Epithelial cell of esophagus (primary cell): ENCODE data around the gene CALML5.
A peak's percentile ranks its signal among the peaks of the same experiment; 100 is the strongest.

Experiments used
- DNase-seq: peaks from one replicate; pipeline ENCODE4 v3.0.0; 2010; ENCODE audit warnings: low read depth
- H3K4me3 ChIP-seq: 2 replicates; pipeline ENCODE4 v1.5.1; 2011; ENCODE audit warnings: mild to moderate bottlenecking, low read length, control low read depth
- CTCF ChIP-seq: IDR thresholded peaks from 2 replicates; pipeline ENCODE4 v1.5.1; 2011; ENCODE audit warnings: low read depth, mild to moderate bottlenecking, low read length, control low read depth, inconsistent platforms; ENCODE audit not compliant: insufficient read depth; ENCODE audit errors: missing control alignments

CALML5 gene

GRCh38 chr10:5488272-5489161, 10.9 kb downstream of the CALML5 start:
- no peak overlapping the region for H3K4me3 ChIP-seq
- no peak for TF ChIP-seq CTCF
- DNase-seq, result peak; percentile 97

GRCh38 chr10:5486853-5487235, 12.5 kb downstream of the CALML5 start:
- DNase-seq, result no peak
- TF ChIP-seq CTCF, result no peak
- H3K4me3 ChIP-seq, result no peak overlapping the region

GRCh38 chr10:5485948-5486852, 13.2 kb downstream of the CALML5 start:
- no peak for TF ChIP-seq CTCF
- H3K4me3 ChIP-seq, result no peak overlapping the region
- no peak for DNase-seq

- no peak for TF ChIP-seq CTCF
- DNase-seq, result no peak
- H3K4me3 ChIP-seq, result no peak overlapping the region
These were observed 14.1 kb downstream of the CALML5 start for GRCh38 chr10:5485290-5485689.

GRCh38 chr10:5484205-5484604, 15.2 kb downstream of the CALML5 start:
- peak; percentile 99 for DNase-seq
- no peak for TF ChIP-seq CTCF
- H3K4me3 ChIP-seq, result no peak overlapping the region

- TF ChIP-seq CTCF, result no peak
- no peak for DNase-seq
- no peak overlapping the region for H3K4me3 ChIP-seq
These were observed 17.4 kb downstream of the CALML5 start for GRCh38 chr10:5482016-5482415.

GRCh38 chr10:5481121-5481520, 18.2 kb downstream of the CALML5 start:
- TF ChIP-seq CTCF, result no peak
- H3K4me3 ChIP-seq, result no peak overlapping the region
- DNase-seq, result peak; percentile 36
